AG09319 (cell line): ENCODE results near the gene NR2E1.

Experiments used
- DNase-seq: peaks from one replicate; pipeline ENCODE4 v3.0.0-alpha.2; 2010; ENCODE audit warnings: low read depth; ENCODE audit errors: extremely low read depth
- TF ChIP-seq, protein P1 (sequence below): IDR thresholded peaks from 2 replicates; pipeline ENCODE4 v1.5.1; 2011; ENCODE audit warnings: low read depth, mild to moderate bottlenecking, inconsistent platforms, low read length, moderate library complexity

Gene NR2E1

DNA sequence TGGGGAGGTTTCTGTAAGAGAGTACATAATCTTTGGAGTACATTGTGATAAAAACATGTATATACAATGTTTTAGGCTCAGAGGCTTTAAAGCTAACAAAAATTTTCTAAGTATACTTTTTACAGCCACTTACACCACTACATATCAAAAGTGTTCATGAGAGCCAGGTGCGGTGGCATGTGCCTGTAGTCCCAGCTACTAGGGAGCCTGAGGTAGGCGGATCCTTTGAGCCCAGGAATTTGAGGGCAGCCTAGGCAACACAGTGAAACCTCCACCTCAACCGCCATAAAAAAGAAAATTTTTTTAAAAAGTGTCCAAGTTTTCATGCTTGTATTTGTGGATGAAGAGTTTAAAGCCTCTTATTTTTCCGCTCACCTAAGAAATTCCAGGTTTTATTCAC is 72.5 kb downstream of the NR2E1 start:
- no peak for DNase-seq
- TF ChIP-seq, protein P1, sequence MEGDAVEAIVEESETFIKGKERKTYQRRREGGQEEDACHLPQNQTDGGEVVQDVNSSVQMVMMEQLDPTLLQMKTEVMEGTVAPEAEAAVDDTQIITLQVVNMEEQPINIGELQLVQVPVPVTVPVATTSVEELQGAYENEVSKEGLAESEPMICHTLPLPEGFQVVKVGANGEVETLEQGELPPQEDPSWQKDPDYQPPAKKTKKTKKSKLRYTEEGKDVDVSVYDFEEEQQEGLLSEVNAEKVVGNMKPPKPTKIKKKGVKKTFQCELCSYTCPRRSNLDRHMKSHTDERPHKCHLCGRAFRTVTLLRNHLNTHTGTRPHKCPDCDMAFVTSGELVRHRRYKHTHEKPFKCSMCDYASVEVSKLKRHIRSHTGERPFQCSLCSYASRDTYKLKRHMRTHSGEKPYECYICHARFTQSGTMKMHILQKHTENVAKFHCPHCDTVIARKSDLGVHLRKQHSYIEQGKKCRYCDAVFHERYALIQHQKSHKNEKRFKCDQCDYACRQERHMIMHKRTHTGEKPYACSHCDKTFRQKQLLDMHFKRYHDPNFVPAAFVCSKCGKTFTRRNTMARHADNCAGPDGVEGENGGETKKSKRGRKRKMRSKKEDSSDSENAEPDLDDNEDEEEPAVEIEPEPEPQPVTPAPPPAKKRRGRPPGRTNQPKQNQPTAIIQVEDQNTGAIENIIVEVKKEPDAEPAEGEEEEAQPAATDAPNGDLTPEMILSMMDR = no peak
